Urothelium cell line (cell line): ENCODE data around the gene EMC1.
A peak's percentile ranks its signal among the peaks of the same experiment; 100 is the strongest.
"Not testable (repeated sequence)": the region's sequence is repeated elsewhere in the genome, so short reads cannot be mapped to it uniquely, and the experiment has no call there.

Source experiments
- DNase-seq: peaks from one replicate; pipeline ENCODE4 v3.0.0; 2011; ENCODE audit warnings: low spot score, mixed read lengths
- FAIRE-seq: peaks from 2 replicates; lab custom pipeline; 2011; peaks lifted over from hg19 to GRCh38; lab: Jason Lieb, UNC

Gene EMC1

GRCh38 chr1:19220080-19220846 lies 31.1 kb downstream of the EMC1 start:
- DNase-seq (no peak), FAIRE-seq (no peak)

- no peak for FAIRE-seq
- no peak for DNase-seq
Observed at GRCh38 chr1:19219451-19219850, 31.9 kb downstream of the EMC1 start.

- DNase-seq, FAIRE-seq: not testable (repeated sequence)
Observed at GRCh38 chr1:19216585-19216984, 34.7 kb downstream of the EMC1 start.

GRCh38 chr1:19213580-19213979 lies 37.7 kb downstream of the EMC1 start:
- FAIRE-seq = no peak
- no peak for DNase-seq

GRCh38 chr1:19212167-19212566 lies 39.2 kb downstream of the EMC1 start:
- DNase-seq (no peak), FAIRE-seq (no peak)

- DNase-seq (no peak), FAIRE-seq (no peak)
Observed at GRCh38 chr1:19210772-19211549, 40.4 kb downstream of the EMC1 start.

- DNase-seq (peak; percentile 96), FAIRE-seq (peak; percentile 93)
Observed at GRCh38 chr1:19209990-19210771, 41.1 kb downstream of the EMC1 start, which contains the start of gene UBR4. TSS of gene UBR4 (minus strand) at chr1:19210266. CDS start at chr1:19210248, 18 bp downstream.

GRCh38 chr1:19209439-19209989 lies 41.8 kb downstream of the EMC1 start:
- FAIRE-seq (no peak), DNase-seq (peak; percentile 11)

- FAIRE-seq (no peak), DNase-seq (no peak)
Observed at GRCh38 chr1:19208710-19209438, 42.5 kb downstream of the EMC1 start.

GRCh38 chr1:19206947-19207346 lies 44.4 kb downstream of the EMC1 start:
- DNase-seq = no peak

GRCh38 chr1:19205845-19206244 lies 45.5 kb downstream of the EMC1 start:
- DNase-seq (no peak), FAIRE-seq (no peak)

More at GRCh38 chr1:19206947-19207346, 44.4 kb downstream of the EMC1 start:
- no peak for FAIRE-seq

- FAIRE-seq (no peak), DNase-seq (no peak)
Observed at GRCh38 chr1:19205403-19205802, 45.9 kb downstream of the EMC1 start.

- FAIRE-seq (no peak), DNase-seq (no peak)
Observed at GRCh38 chr1:19204446-19205266, 46.7 kb downstream of the EMC1 start.

- no peak for FAIRE-seq
- DNase-seq = no peak
Observed at GRCh38 chr1:19203440-19203839, 47.9 kb downstream of the EMC1 start.

GRCh38 chr1:19202396-19202795 lies 48.9 kb downstream of the EMC1 start:
- FAIRE-seq (no peak), DNase-seq (no peak)

GRCh38 chr1:19199969-19200604 lies 51.2 kb downstream of the EMC1 start:
- no peak for FAIRE-seq
- DNase-seq = no peak

GRCh38 chr1:19199329-19199968 lies 51.9 kb downstream of the EMC1 start:
- DNase-seq (no peak), FAIRE-seq (no peak)

- DNase-seq (no peak), FAIRE-seq (no peak)
Observed at GRCh38 chr1:19198820-19199219, 52.5 kb downstream of the EMC1 start.
